GM19193 (cell line): ENCODE data around the gene SUCNR1.

Experiments used
- POLR2A ChIP-seq: IDR thresholded peaks from 4 replicates; pipeline ENCODE4 v1.6.1; 2011; ENCODE audit not compliant: insufficient read depth, insufficient read length; ENCODE audit errors: extremely low read depth

SUCNR1 gene, protein sequence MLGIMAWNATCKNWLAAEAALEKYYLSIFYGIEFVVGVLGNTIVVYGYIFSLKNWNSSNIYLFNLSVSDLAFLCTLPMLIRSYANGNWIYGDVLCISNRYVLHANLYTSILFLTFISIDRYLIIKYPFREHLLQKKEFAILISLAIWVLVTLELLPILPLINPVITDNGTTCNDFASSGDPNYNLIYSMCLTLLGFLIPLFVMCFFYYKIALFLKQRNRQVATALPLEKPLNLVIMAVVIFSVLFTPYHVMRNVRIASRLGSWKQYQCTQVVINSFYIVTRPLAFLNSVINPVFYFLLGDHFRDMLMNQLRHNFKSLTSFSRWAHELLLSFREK

DNA sequence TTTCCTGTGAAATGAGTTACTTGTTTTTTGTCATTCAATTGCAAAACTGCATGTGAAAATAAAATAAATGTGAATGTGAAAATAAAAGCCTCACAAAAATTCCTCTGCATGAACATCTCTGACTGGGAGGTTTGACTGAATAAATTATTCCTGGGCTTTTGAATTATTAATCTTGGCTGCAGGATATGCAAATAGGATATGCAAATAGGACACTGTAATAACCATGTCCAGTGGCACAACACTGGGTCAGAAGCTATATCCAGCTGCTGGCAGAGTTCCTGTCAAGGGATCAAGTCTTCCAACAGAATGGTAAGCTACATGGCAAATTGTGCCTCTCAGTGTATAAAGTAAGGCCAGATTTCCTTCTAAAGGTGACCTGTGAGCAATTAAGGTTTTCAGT is at the start of gene SUCNR1:
TSS of gene SUCNR1 (plus strand) at position 246 of the 400 bp plus-strand sequence. CDS start 6,250 bp downstream, outside the sequence.
- TF ChIP-seq POLR2A, result no peak

DNA sequence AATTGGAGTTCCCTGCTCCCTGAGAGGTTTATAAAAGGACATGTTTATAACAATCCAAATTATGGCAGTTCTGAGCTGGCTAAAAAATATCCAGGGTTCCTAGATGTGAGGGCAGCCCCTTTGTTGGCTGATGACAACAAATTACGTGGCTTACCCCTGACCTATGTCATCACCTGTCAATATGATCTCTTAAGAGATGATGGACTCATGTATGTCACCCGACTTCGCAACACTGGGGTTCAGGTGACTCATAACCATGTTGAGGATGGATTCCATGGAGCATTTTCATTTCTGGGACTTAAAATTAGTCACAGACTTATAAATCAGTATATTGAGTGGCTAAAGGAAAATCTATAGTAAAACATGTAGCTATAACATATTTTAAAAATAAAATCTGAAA is 45.6 kb upstream of the SUCNR1 start:
- no peak for TF ChIP-seq POLR2A

DNA sequence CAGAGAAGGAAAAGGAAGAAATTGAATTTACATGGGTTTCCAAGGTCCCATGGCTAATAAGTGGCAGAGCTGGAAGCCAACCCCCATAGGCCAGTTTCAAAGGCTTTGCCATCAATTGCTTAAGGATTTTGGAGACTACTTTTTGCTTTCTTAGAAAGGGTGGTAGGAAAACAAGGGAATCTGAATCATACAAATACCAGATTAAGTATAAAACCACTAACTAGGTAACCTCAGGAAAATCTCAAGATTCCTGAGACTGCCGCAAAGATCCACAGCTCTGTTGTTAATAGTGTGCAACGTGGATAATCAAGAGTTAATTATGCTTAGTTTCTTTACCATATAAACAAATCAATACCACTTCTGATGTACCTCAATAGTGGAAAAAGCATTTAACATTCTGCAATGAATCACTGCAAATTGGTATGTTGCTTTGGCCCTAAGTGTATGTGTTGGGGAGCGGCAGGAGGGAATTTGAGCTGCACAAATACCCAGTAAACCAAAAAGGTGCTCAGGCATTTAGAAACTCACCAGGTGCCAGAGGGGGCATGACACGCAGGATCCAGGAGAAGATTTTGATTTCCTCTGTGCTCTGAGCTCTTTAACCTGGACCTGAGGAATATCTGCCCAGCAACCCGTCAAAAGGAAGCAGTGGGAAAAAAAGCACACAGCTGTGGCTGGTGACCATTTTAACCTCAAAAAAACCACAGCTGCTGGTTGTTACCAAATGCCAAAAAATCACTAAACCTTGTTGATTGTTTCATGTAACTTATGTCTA is 37.5 kb upstream of the SUCNR1 start:
- no peak for TF ChIP-seq POLR2A

DNA sequence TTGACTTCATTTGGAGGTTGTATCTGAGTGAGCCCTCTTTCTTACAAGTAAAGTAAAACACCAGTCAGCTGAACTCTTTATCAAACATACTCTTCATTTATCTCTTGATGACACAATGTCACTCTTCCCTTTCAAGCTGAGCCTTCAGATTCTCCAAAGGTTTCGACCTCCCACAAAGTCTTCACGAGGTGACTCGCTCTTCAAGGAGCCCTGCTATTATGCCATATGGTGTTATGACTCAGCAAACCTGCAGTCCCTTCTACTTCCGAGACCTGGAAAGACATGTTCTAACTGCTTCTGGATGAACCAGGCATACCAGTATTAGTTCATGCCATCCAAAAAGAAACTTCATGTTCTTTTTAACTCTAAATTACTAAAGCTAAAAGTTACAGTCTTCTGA is 36.4 kb upstream of the SUCNR1 start:
- no peak for TF ChIP-seq POLR2A

- TF ChIP-seq POLR2A, result no peak
These were observed 34.7 kb upstream of the SUCNR1 start for GRCh38 chr3:151838574-151839312.

GRCh38 chr3:151839313-151839631 is 34.2 kb upstream of the SUCNR1 start:
- no peak for TF ChIP-seq POLR2A

DNA sequence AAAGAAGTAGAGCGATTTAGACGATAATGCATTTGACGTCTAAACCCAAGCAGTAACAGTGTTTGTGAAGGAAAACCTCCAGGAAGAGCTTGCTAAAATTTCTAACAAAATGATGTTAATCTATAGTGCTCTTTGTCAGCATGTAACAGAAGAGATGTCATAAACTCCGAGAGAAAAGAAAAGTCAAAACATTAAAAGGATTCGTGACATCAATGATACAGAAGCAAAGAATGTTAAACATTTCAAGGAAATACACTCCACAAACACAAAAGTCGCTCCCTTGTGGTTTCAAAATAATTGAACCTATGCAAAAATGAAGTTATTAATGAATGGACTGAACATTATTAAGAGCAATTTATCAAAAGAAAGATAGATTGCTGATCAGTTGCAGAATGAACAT is 31.6 kb upstream of the SUCNR1 start:
- TF ChIP-seq POLR2A, result no peak

GRCh38 chr3:151843275-151843674 is 30.2 kb upstream of the SUCNR1 start:
- no peak for TF ChIP-seq POLR2A

DNA sequence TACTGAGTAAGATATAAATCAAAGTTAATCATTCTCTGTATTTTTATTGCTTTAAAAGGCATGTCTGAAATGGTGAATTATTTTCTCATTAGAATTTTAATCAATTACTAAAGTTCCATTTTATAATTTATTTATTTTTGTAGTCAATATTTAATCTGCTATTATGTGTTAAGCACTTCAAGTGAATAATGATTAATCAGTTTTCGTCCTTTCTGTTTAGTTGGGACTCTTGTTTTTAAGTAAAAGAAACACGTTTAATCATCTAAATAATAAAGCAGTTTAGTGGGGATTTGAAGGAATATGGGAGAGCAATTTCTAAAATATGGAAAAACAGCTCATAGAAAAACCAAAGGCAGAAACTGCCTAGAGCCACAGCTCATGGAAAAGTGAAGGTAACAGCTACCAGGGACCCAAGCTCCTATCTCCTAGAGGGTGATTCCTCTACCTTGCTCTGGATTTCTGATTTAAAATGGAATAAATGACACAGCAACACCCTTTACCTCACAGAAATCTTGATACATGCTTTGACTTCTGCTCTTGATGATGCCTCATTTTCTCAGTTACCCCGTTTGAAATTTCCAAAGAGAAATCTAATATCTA is 28.0 kb upstream of the SUCNR1 start:
- no peak for TF ChIP-seq POLR2A

- TF ChIP-seq POLR2A, result no peak
These were observed 21.2 kb upstream of the SUCNR1 start for GRCh38 chr3:151852074-151852811.

DNA sequence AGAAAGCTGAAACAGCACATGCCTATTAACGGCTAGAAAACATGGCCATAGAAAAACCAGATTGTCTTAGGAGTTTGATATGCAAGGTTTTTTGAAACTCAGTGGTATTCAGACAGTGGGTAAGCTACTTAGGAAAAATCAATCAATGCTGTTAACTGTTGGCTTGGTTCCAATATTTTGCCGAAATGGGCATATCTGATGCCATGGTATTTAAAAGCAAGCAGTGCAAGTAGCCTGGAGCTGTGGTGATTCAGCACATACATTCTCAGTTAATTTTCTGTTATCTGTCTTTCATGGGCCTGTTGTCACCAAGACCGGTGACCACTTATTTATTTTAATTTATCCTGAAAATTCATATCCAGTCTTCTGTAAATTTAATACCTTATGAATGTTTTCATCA is 17.3 kb upstream of the SUCNR1 start:
- no peak for TF ChIP-seq POLR2A

- TF ChIP-seq POLR2A, result no peak
These were observed 16.8 kb upstream of the SUCNR1 start for GRCh38 chr3:151856641-151857040.

- TF ChIP-seq POLR2A, result no peak
These were observed 14.2 kb upstream of the SUCNR1 start for GRCh38 chr3:151859233-151859673.

DNA sequence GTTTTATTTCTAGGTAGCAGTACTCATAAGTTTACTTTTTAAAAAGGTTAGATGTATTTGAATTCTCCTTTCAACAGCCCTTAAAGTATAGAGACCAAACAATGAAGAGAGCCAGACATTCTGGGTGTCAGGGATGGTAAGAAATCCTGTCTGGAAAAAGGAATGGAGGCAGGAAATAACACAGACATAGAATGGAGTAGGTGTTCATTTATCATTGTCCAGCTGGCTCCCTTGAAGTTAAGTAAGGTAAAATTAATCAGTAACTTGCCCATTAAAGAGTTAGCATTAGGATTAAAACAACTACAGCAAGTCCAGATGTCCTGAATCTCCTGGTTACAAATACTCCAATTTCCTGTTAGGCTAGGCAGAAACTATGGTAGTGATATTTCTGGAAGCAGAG is 13.5 kb upstream of the SUCNR1 start:
- no peak for TF ChIP-seq POLR2A

GRCh38 chr3:151863611-151864010 is 9.8 kb upstream of the SUCNR1 start:
- no peak for TF ChIP-seq POLR2A

- no peak for TF ChIP-seq POLR2A
These were observed 8.9 kb upstream of the SUCNR1 start for GRCh38 chr3:151864423-151865101.
